Activated B cell treated with CpG ODN at 0.5 μM for 24 hours (primary cell): Measurements from ENCODE around the gene INMT. TPM values are rescaled to one million over a fixed set of nuclear protein-coding genes. Genes with fewer than 3 reads are reported as not detected.

ENCODE experiments used
- ATAC-seq: fragments of 200-7000 bp; cut with Tn5 transposase; one replicate; pipeline ENCODE4 v1.10.0; 2021; ENCODE audit warnings: low read depth, mild to moderate bottlenecking, moderate library complexity
- CTCF ChIA-PET: fragments of 350-600 bp; sonication (Branson Sonifier 250); formaldehyde crosslinking; loops from one replicate; lab custom pipeline; 2021; ENCODE audit warnings: antibody characterized with exemption; lab: Charles Lee
- POLR2A ChIA-PET: fragments of 350-600 bp; sonication (Branson Sonifier 250); formaldehyde crosslinking; loops from one replicate; lab custom pipeline; 2021; ENCODE audit warnings: antibody characterized with exemption; lab: Charles Lee
- DNase-seq: peaks from one replicate; pipeline ENCODE4 v3.0.0; 2022
- H3K27ac Mint-ChIP-seq: one replicate; pipeline ENCODE4 v1.8.0; 2020; ENCODE audit warnings: mixed read lengths
- H3K27me3 Mint-ChIP-seq: one replicate; pipeline ENCODE4 v1.8.0; 2021; ENCODE audit warnings: mixed read lengths
- H3K36me3 Mint-ChIP-seq: one replicate; pipeline ENCODE4 v1.8.0; 2021; ENCODE audit warnings: low read depth, mixed read lengths
- H3K4me1 Mint-ChIP-seq: one replicate; pipeline ENCODE4 v1.8.0; 2021; ENCODE audit warnings: mixed read lengths
- H3K4me3 Mint-ChIP-seq: one replicate; pipeline ENCODE4 v1.8.0; 2020; ENCODE audit warnings: mild to moderate bottlenecking, mixed read lengths
- H3K9me3 Mint-ChIP-seq: one replicate; pipeline ENCODE4 v1.8.0; 2020; ENCODE audit warnings: mixed read lengths
- CTCF ChIP-seq: fragments of 200-600 bp; IDR thresholded peaks from one replicate; pipeline ENCODE4 v1.8.0; 2022; ENCODE audit warnings: antibody characterized with exemption, mild to moderate bottlenecking
- intact Hi-C: fragments of 100-400 bp; cut with micrococcal nuclease; formaldehyde crosslinking; loops from one replicate; pipeline ENCODE4 v1.15.1; 2024
- total RNA-seq: library from RNA; stranded (reverse); gene quantifications from 2 replicates; pipeline ENCODE4 v1.2.3, GENCODE V29; 2022

INMT gene
- total RNA-seq, 1 donor from 2014 or later = 0.11 TPM

GRCh38 chr7:30799976-30800661 lies 48.2 kb downstream of the INMT start:
- ATAC-seq (no peak), DNase-seq (no peak)
- TF ChIP-seq CTCF = no peak
- Mint-ChIP-seq H3K36me3 (no peaks in the 10 kb centered on the region), H3K4me3 (no peak overlapping the region), H3K27ac (no peak overlapping the region), H3K9me3 (no peaks in the 10 kb centered on the region), H3K4me1 (peaks cover 26% of the 10 kb centered on the region), H3K27me3 (no peaks in the 10 kb centered on the region)
- ChIA-PET CTCF (interaction anchor here (0.8 to 1.5 kb wide), 5 partner anchors 10 to 334 kb away, joined by 3 to 17 read pairs (median 4); no protein-coding TSS in a partner anchor), POLR2A (interaction anchor here (1.0 kb wide), 1 partner anchor 28 kb away, joined by 4 read pairs; no protein-coding TSS in a partner anchor)
- intact Hi-C loops = loop anchor here (1.0 to 10.0 kb wide), 4 partner anchors 178 to 1262 kb away; no protein-coding TSS in a partner anchor

- peak; percentile 32 for ATAC-seq
- peaks cover 26% of the 10 kb centered on the region for H3K4me1 Mint-ChIP-seq
- POLR2A ChIA-PET = no interaction called here
- H3K27ac Mint-ChIP-seq = no peak overlapping the region
- CTCF ChIA-PET = interaction anchor here (1.1 to 1.6 kb wide), 3 partner anchors 178 to 321 kb away, joined by 3 to 10 read pairs (median 3); no protein-coding TSS in a partner anchor
- no peak for TF ChIP-seq CTCF
- H3K36me3 Mint-ChIP-seq = no peaks in the 10 kb centered on the region
- H3K4me3 Mint-ChIP-seq = no peak overlapping the region
- intact Hi-C loops = loop anchor here (1.0 to 10.0 kb wide), 5 partner anchors 173 to 1261 kb away; no protein-coding TSS in a partner anchor
- no peaks in the 10 kb centered on the region for H3K9me3 Mint-ChIP-seq
- no peak for DNase-seq
- no peaks in the 10 kb centered on the region for H3K27me3 Mint-ChIP-seq
Observed at GRCh38 chr7:30800785-30801252, 48.9 kb downstream of the INMT start.

GRCh38 chr7:30802812-30803211 lies 50.9 kb downstream of the INMT start:
- TF ChIP-seq CTCF = no peak
- ChIA-PET POLR2A (no interaction called here), CTCF (no interaction called here)
- intact Hi-C loops = loop anchor here (5.0 to 10.0 kb wide), 3 partner anchors 639 to 1259 kb away; no protein-coding TSS in a partner anchor
- Mint-ChIP-seq H3K4me3 (no peak overlapping the region), H3K27ac (no peak overlapping the region), H3K27me3 (no peaks in the 10 kb centered on the region), H3K36me3 (no peaks in the 10 kb centered on the region), H3K9me3 (no peaks in the 10 kb centered on the region), H3K4me1 (peaks cover 26% of the 10 kb centered on the region)
- no peak for ATAC-seq
- DNase-seq = no peak

GRCh38 chr7:30804078-30804661 lies 52.2 kb downstream of the INMT start:
- Mint-ChIP-seq H3K27me3 (no peaks in the 10 kb centered on the region), H3K4me1 (peaks cover 14% of the 10 kb centered on the region), H3K36me3 (no peaks in the 10 kb centered on the region), H3K27ac (no peak overlapping the region), H3K4me3 (no peak overlapping the region), H3K9me3 (no peaks in the 10 kb centered on the region)
- ATAC-seq (no peak), DNase-seq (no peak)
- intact Hi-C loops = loop anchor here (5.0 to 10.0 kb wide), 3 partner anchors 638 to 1258 kb away; no protein-coding TSS in a partner anchor
- TF ChIP-seq CTCF = no peak
- ChIA-PET POLR2A (no interaction called here), CTCF (no interaction called here)

GRCh38 chr7:30805081-30805691 lies 53.3 kb downstream of the INMT start:
- CTCF ChIA-PET = no interaction called here

More at GRCh38 chr7:30805081-30805691, 53.3 kb downstream of the INMT start:
- TF ChIP-seq CTCF = no peak
- DNase-seq (no peak), ATAC-seq (no peak)
- no peaks in the 10 kb centered on the region for H3K36me3 Mint-ChIP-seq
- H3K4me3 Mint-ChIP-seq = no peak overlapping the region
- H3K27me3 Mint-ChIP-seq = no peaks in the 10 kb centered on the region
- no peak overlapping the region for H3K27ac Mint-ChIP-seq
- H3K9me3 Mint-ChIP-seq = no peaks in the 10 kb centered on the region
- intact Hi-C loops = loop anchor here (10.0 kb wide), 1 partner anchor 830 kb away; no protein-coding TSS in a partner anchor
- peaks cover 6% of the 10 kb centered on the region for H3K4me1 Mint-ChIP-seq
- POLR2A ChIA-PET = no interaction called here
